ENCODE data around the gene EYA4.
A peak's percentile ranks its signal among the peaks of the same experiment; 100 is the strongest.

The EYA4 gene

DNA sequence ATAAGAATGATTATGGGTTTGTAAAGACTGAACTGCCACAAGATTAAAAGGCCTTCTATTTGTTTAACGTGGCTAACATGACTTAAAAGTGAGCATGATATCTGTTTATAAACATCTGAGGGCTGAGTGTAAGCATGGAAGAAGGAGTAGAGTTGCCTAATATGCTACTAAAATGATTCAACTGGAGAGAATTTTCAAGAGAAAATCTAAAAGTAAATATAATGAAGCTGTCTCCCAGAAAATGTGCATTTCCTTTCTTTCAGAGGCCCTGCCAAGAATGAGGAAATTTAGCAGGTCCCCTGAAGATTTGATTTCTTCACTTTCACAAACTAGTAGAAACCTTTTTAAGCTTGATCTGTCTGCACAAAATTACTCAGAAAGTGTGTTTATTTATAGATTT, 4.2 kb upstream of the EYA4 start:
- in situ Hi-C loops (cut with HindIII; ENCODE audit: low pct_ligation_motif_present, low sequenced_read_pairs): no loop called here
- no peak for DNase-seq
- H3K36me3 ChIP-seq (replicated peaks): no peaks in the 10 kb centered on the region
- H3K27me3 ChIP-seq (replicated peaks): peaks cover 19% of the 10 kb centered on the region
- H3K27ac ChIP-seq: no peak overlapping the region
- TF ChIP-seq, protein P1, sequence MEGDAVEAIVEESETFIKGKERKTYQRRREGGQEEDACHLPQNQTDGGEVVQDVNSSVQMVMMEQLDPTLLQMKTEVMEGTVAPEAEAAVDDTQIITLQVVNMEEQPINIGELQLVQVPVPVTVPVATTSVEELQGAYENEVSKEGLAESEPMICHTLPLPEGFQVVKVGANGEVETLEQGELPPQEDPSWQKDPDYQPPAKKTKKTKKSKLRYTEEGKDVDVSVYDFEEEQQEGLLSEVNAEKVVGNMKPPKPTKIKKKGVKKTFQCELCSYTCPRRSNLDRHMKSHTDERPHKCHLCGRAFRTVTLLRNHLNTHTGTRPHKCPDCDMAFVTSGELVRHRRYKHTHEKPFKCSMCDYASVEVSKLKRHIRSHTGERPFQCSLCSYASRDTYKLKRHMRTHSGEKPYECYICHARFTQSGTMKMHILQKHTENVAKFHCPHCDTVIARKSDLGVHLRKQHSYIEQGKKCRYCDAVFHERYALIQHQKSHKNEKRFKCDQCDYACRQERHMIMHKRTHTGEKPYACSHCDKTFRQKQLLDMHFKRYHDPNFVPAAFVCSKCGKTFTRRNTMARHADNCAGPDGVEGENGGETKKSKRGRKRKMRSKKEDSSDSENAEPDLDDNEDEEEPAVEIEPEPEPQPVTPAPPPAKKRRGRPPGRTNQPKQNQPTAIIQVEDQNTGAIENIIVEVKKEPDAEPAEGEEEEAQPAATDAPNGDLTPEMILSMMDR (IDR thresholded peaks at IDR 0.05; ENCODE audit: low read depth, low read length, missing control alignments): no peak
- H3K4me3 ChIP-seq (ENCODE audit: low read depth, low read length): no peak overlapping the region

DNA sequence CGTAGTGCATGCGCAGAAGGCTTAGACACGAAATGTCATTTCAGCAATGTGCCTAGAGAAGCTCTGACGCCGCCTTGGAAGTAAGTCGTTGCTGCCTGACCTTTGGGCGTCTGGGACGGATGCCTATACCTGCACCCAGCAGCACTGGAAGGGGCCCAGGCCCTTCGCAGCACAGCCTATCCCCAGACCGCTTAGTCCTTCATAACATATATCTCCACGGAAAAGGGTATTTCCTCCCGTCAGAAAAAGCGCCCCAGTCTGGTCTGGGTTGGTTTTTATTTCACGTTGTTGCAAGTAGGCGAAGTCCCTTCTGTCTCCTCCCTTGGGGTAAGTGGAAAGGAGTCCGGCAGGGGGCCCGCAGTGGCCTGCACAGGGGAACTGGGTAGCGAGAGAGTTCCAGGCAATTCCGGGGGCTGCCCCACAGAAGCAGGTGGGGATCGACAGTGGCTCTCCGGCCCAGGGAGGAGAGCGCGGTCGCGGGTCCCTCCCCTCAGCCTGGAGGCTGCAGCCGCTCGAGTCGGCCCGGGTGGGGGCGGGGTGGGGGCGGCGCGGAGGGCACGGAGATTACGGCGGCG, 559 bp upstream of the EYA4 start:
- H3K27me3 ChIP-seq (replicated peaks): peaks cover 51% of the 10 kb centered on the region
- TF ChIP-seq, protein P1 (IDR thresholded peaks at IDR 0.05; ENCODE audit: low read depth, low read length, missing control alignments): peak; percentile 49
- no peaks in the 10 kb centered on the region for H3K36me3 ChIP-seq (replicated peaks)
- H3K27ac ChIP-seq: no peak overlapping the region
- no peak for DNase-seq
- in situ Hi-C loops (cut with HindIII; ENCODE audit: low pct_ligation_motif_present, low sequenced_read_pairs): no loop called here
- peak overlapping the region; percentile 54 for H3K4me3 ChIP-seq (ENCODE audit: low read depth, low read length)

DNA sequence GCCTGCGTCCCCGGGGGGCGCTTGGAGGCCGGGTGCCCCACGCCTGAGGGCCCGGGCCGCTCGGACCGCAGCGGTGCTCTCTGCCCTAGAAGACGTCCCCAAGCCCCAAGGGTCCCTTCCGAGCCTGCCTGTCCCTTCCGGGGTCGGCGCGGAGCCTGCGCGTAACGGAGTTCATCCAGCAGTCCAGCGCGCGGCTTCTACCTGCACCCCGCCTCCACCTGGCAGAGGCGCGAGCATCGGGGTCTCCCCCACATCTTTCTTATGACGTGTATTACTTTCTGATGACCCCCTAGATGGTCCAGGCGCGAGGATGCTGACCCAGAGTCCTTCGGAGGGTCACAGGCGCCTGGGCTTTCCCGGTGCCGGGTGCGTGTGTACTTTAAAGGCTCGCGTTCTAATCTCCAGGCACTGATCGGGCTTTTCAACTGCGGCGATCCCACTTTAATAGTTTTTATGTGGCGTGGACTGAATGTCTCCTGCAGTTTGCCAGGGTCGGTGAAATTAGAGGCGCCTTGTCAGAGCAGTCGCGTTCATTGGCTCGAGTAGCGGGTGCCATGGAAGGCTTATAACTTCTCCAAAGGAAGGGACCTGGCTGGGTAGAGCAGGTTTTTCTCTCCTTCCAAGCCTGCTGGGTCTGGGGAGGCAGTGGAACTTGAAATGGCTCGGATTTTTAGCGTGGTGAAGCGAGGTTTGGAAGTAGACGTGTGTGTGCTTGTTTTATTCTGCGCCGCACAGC, 912 bp downstream of the EYA4 start:
- Histone ChIP-seq H3K27me3 (replicated peaks) (peaks cover 60% of the 10 kb centered on the region), H3K27ac (no peak overlapping the region), H3K36me3 (replicated peaks) (no peaks in the 10 kb centered on the region), H3K4me3 (ENCODE audit: low read depth, low read length) (peak overlapping the region; percentile 54)
- no peak for DNase-seq
- TF ChIP-seq, protein P1 (IDR thresholded peaks at IDR 0.05; ENCODE audit: low read depth, low read length, missing control alignments): no peak
- in situ Hi-C loops (cut with HindIII; ENCODE audit: low pct_ligation_motif_present, low sequenced_read_pairs): no loop called here

DNA sequence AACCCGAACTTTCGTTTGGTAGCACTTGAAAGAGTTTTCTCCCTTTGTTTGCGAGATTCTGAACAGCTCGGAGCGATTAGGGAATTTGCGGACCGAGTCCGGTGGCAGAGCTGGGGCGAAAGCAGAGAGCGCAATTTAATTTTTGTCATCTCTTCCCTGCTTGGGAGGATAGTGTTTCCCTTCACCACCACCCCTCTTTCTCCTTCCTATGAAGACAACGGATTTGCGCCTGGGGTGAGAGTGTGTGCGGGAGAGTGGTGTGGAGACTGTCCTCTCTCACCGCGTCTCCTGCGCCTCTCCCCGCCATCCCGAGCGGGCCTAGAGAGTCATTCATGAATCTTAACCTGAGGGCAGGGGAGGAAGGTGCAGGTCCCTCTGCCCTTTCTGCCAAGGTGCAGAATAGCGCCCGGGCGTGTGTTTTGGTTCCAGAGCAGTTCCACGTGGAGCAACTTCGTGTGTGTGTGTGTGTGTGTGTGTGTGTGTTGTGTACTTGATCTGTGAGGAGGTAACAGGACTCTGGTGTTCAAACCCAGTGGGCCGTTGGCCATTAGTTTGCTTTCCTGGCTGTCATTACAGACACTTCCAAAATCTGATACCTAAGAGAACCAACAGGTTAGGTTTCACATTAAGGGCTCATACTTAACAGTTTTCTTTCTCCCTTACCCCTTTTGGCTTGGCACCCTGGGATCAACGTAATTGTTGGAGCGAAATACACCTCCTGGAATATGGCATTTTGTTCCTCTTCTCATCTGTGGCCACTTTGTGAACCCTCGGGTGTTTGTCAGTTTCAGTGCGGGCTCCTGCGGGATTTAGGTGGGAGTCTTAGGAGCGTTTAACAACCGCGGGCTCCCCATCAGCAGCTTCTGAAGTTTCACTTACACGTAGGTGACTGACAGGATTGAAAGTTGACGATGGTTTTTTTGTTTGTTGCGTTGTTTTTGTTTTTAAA, 1.8 kb downstream of the EYA4 start:
- Histone ChIP-seq H3K4me3 (ENCODE audit: low read depth, low read length) (peak overlapping the region; percentile 54), H3K27me3 (replicated peaks) (peaks cover 65% of the 10 kb centered on the region), H3K36me3 (replicated peaks) (no peaks in the 10 kb centered on the region), H3K27ac (no peak overlapping the region)
- TF ChIP-seq, protein P1 (IDR thresholded peaks at IDR 0.05; ENCODE audit: low read depth, low read length, missing control alignments): no peak
- DNase-seq: no peak
- in situ Hi-C loops (cut with HindIII; ENCODE audit: low pct_ligation_motif_present, low sequenced_read_pairs): no loop called here

DNA sequence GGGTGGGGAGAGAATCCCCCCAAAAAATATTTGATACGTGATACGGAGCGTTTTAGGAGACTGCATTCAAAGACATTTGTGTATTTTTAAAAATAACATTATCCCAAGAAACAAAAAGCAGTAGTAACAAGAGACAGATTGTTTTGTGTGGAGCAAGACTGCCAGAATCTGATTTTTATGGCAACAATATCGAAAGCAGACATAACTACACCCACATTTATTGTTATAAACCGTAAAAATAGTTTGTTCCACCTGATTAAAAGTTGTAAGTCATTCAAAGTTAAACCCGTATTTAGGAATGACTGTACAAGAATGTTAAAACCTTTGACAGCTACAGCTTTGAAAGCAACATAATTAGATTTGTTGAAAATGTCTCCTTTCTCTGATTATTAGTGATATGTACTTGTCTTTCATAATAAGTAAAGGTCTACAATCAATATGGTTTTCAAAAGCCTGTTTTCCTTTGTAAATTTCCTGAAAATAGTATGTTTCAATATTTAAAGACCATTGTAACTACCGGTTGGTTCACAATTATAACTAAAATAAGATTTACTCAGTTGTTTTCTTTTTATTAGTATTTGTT, 2.7 kb downstream of the EYA4 start:
- in situ Hi-C loops (cut with HindIII; ENCODE audit: low pct_ligation_motif_present, low sequenced_read_pairs): no loop called here
- Histone ChIP-seq H3K36me3 (replicated peaks) (no peaks in the 10 kb centered on the region), H3K27me3 (replicated peaks) (peaks cover 65% of the 10 kb centered on the region), H3K27ac (no peak overlapping the region), H3K4me3 (ENCODE audit: low read depth, low read length) (no peak overlapping the region)
- TF ChIP-seq, protein P1 (IDR thresholded peaks at IDR 0.05; ENCODE audit: low read depth, low read length, missing control alignments): no peak
- DNase-seq: no peak
